ENCODE results near the gene ANKS1B. TPM values are rescaled to one million over a fixed set of nuclear protein-coding genes. Genes with fewer than 3 reads are reported as not detected.
"Not testable (repeated sequence)": the region's sequence is repeated elsewhere in the genome, so short reads cannot be mapped to it uniquely, and the experiment has no call there.

The ANKS1B gene
- total and polyA plus RNA-seq, 10 of the 15 experiments (the other 5 are each of a cell fraction or from before 2014, with no cell fraction given), result 0.16 to 1.3 (median 0.82) TPM; not detected in 7

- TF ChIP-seq, protein P1, sequence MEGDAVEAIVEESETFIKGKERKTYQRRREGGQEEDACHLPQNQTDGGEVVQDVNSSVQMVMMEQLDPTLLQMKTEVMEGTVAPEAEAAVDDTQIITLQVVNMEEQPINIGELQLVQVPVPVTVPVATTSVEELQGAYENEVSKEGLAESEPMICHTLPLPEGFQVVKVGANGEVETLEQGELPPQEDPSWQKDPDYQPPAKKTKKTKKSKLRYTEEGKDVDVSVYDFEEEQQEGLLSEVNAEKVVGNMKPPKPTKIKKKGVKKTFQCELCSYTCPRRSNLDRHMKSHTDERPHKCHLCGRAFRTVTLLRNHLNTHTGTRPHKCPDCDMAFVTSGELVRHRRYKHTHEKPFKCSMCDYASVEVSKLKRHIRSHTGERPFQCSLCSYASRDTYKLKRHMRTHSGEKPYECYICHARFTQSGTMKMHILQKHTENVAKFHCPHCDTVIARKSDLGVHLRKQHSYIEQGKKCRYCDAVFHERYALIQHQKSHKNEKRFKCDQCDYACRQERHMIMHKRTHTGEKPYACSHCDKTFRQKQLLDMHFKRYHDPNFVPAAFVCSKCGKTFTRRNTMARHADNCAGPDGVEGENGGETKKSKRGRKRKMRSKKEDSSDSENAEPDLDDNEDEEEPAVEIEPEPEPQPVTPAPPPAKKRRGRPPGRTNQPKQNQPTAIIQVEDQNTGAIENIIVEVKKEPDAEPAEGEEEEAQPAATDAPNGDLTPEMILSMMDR (IDR thresholded peaks at IDR 0.05 in 2 of 3, conservative IDR thresholded peaks at IDR 0.05 in 1 of 3; ENCODE audit: control insufficient read depth in 2 of 3, extremely low read depth in 1 of 3, insufficient read depth in 1 of 3, low read depth in 3 of 3, low read length in 3 of 3), result no peak
- no peak for TF ChIP-seq FOXM1 (IDR thresholded peaks at IDR 0.05; ENCODE audit: low read depth, low read length)
These were observed 180.0 kb downstream of the ANKS1B start (continued) for GRCh38 chr12:99804715-99805114.

DNA sequence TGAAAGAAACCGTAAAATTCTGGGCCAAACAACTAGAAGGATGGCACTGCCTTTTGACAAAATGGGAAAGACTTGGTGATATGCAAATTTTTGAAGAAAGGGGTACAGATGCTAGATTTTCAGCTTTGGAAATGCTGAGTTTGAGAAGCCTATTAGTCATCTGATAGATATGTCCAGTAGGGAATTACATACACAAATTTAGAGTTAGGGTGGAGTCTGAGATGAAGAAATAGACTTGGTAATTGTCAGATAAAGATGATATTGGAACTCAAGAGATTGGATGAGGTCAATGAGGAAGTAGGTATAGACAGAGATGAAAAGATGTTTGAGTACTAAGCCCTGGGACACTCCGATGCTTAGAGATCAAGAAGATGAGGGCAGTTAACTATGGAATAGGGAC is 184.1 kb downstream of the ANKS1B start:
- 43% methylated on average over 2 of the region's 2 CpGs for WGBS (ENCODE audit: insufficient coverage, insufficient replicate concordance, low lambda C conversion rate, missing lambda C conversion rate)
- SMC1A ChIA-PET (ENCODE audit: uncharacterized antibody, unreplicated experiment), result no interaction called here
- no TSS peak for BruUV-seq (replicated peaks)
- Histone ChIP-seq H3K4me1 (ENCODE audit: control insufficient read depth, insufficient read depth, low read length) (no peaks in the 10 kb centered on the region), H3K4me3 (no peak overlapping the region), H2AFZ (ENCODE audit: control insufficient read depth, low read depth, low read length) (no peak overlapping the region), H3K9me3 (replicated peaks; ENCODE audit: control insufficient read depth, insufficient read depth, low read length) (no peaks in the 10 kb centered on the region), H3K79me2 (ENCODE audit: control insufficient read depth, insufficient read depth, low read length) (no peaks in the 10 kb centered on the region), H3K4me2 (ENCODE audit: control insufficient read depth, insufficient read depth) (no peak overlapping the region), H3K36me3 (ENCODE audit: control insufficient read depth in 2 of 2, insufficient read depth in 2 of 2, low read length in 1 of 2) (no peaks in the 10 kb centered on the region), H4K20me1 (ENCODE audit: control insufficient read depth, insufficient read depth) (no peaks in the 10 kb centered on the region), H3K27me3 (replicated peaks in 1 of 2; ENCODE audit: control insufficient read depth in 2 of 2, insufficient read depth in 2 of 2, low read length in 1 of 2) (no peaks in the 10 kb centered on the region), H3K9ac (ENCODE audit: control insufficient read depth, insufficient read depth, low read length) (no peak overlapping the region), H3K27ac (ENCODE audit: control insufficient read depth, insufficient read depth) (no peak overlapping the region)
- CTCF ChIA-PET, result no interaction called here
- POLR2A ChIA-PET, result no interaction called here
- DNase-seq (ENCODE audit: low read depth, low spot score) (no peak), ATAC-seq (no peak), FAIRE-seq (no peak)
- in situ Hi-C loops (cut with MboI), result no loop called here
- RAD21 ChIA-PET (ENCODE audit: unreplicated experiment), result no interaction called here
- intact Hi-C loops (cut with micrococcal nuclease; ENCODE audit: unreplicated experiment), result no loop called here
- TF ChIP-seq SREBF1 (IDR thresholded peaks at IDR 0.05; ENCODE audit: low read length) (no peak), E2F4 (IDR thresholded peaks at IDR 0.05; ENCODE audit: low read depth, low read length) (no peak), GATAD2B (conservative IDR thresholded peaks at IDR 0.05; ENCODE audit: low read depth) (no peak), POU2F2 (IDR thresholded peaks at IDR 0.05; ENCODE audit: borderline replicate concordance, low read depth, low read length) (no peak), ATF7 (IDR thresholded peaks at IDR 0.05; ENCODE audit: low read depth) (no peak), YBX1 (IDR thresholded peaks at IDR 0.05) (no peak), ZNF24 (IDR thresholded peaks at IDR 0.05) (no peak), HDAC6 (IDR thresholded peaks at IDR 0.05; ENCODE audit: unreplicated experiment) (no peak), RUNX3 (IDR thresholded peaks at IDR 0.05; ENCODE audit: low read length) (no peak), STAT1 (conservative IDR thresholded peaks at IDR 0.05) (no peak), IKZF1 (conservative IDR thresholded peaks at IDR 0.05) (no peak), TAF1 (IDR thresholded peaks at IDR 0.05; ENCODE audit: borderline replicate concordance, low read depth, low read length) (no peak)
- TF ChIP-seq, protein P2, sequence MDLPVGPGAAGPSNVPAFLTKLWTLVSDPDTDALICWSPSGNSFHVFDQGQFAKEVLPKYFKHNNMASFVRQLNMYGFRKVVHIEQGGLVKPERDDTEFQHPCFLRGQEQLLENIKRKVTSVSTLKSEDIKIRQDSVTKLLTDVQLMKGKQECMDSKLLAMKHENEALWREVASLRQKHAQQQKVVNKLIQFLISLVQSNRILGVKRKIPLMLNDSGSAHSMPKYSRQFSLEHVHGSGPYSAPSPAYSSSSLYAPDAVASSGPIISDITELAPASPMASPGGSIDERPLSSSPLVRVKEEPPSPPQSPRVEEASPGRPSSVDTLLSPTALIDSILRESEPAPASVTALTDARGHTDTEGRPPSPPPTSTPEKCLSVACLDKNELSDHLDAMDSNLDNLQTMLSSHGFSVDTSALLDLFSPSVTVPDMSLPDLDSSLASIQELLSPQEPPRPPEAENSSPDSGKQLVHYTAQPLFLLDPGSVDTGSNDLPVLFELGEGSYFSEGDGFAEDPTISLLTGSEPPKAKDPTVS (IDR thresholded peaks at IDR 0.05; ENCODE audit: low read depth, low read length), result no peak

GRCh38 chr12:99797931-99798330 is 186.8 kb downstream of the ANKS1B start:
- H3K9ac ChIP-seq (ENCODE audit: control insufficient read depth, insufficient read depth, low read length); CTCF ChIA-PET; DNase-seq (ENCODE audit: low read depth, low spot score); intact Hi-C loops (cut with micrococcal nuclease; ENCODE audit: unreplicated experiment); in situ Hi-C loops (cut with MboI); H3K4me1 ChIP-seq (ENCODE audit: control insufficient read depth, insufficient read depth, low read length); H3K36me3 ChIP-seq (ENCODE audit: control insufficient read depth in 2 of 2, insufficient read depth in 2 of 2, low read length in 1 of 2); H3K79me2 ChIP-seq (ENCODE audit: control insufficient read depth, insufficient read depth, low read length); FAIRE-seq; H3K27ac ChIP-seq (ENCODE audit: control insufficient read depth, insufficient read depth); SMC1A ChIA-PET (ENCODE audit: uncharacterized antibody, unreplicated experiment); H3K27me3 ChIP-seq (replicated peaks in 1 of 2; ENCODE audit: control insufficient read depth in 2 of 2, insufficient read depth in 2 of 2, low read length in 1 of 2); BruUV-seq (replicated peaks); H3K4me3 ChIP-seq; H3K9me3 ChIP-seq (replicated peaks; ENCODE audit: control insufficient read depth, insufficient read depth, low read length); H2AFZ ChIP-seq (ENCODE audit: control insufficient read depth, low read depth, low read length); RAD21 ChIA-PET (ENCODE audit: unreplicated experiment); POLR2A ChIA-PET; H3K4me2 ChIP-seq (ENCODE audit: control insufficient read depth, insufficient read depth); ATAC-seq; H4K20me1 ChIP-seq (ENCODE audit: control insufficient read depth, insufficient read depth): not testable (repeated sequence)
- WGBS (ENCODE audit: insufficient coverage, insufficient replicate concordance, low lambda C conversion rate, missing lambda C conversion rate), result 13% methylated on average over 4 of the region's 4 CpGs
